Measurements from ENCODE around the gene PLD2.
A peak's percentile ranks its signal among the peaks of the same experiment; 100 is the strongest.
"Not testable (repeated sequence)": the region's sequence is repeated elsewhere in the genome, so short reads cannot be mapped to it uniquely, and the experiment has no call there.

PLD2 gene

DNA sequence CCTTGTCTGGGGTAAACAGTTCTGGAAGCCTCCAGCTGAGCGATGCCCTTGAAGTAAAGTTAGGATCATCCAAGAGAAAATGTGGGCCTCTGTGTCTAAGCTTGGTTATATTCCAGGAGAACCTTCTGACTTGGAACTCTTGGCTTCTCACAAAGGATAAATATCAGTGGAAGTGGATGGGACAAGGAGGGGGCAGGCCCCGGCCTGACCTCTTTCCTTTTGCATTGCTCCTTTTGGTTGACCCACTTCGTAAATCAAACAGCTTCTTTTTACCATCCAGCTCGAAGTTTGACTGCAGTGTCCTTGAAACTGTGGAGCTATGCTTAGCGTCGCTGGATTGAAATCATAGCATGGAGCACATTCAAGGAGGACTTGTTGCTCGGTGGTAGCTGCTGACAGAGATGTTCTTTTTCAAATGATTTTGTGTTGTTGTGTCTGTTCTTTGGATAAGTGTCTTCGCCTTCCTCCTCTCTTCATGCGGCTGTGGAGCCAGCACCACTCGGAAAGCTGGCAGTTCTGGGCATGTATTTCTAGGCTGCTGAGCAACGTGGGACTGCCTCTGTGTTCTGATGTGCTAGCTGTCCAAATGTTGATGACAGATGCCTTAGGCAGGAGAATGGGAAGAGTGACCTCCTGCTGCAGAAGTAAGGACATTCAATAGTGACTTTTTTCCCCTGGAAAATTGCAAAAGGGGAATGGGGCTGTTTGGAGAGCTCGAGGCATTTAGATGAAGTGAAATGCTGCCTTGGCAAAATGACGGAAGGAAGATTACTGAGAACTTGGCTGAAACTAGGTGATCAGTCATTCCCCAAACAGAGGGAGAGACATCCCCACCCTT is 30.7 kb downstream of the PLD2 start:
- no peak for DNase-seq

DNA sequence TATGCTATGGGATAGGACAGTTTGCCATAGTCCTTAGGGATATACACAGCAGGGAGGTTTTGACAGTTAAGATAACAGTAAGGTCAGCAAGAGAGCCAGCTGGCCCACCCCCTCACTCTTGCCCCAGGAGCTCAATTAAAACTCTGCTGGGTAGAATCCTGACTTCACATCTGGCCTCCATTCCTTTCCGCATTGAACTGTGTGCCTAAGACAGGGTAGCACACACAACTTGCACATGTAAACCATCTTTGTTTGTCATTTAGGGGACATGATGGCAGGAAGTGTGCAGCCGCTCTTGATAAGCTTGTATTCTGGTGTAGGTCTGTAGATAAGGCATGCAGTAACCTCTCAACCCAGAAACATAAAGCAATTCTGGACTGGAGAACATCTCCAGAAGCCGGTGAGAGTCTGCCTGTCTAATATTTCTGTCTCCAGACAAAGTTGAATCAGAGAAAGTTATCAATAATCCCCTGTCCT is 31.4 kb downstream of the PLD2 start:
- no peak for DNase-seq

DNA sequence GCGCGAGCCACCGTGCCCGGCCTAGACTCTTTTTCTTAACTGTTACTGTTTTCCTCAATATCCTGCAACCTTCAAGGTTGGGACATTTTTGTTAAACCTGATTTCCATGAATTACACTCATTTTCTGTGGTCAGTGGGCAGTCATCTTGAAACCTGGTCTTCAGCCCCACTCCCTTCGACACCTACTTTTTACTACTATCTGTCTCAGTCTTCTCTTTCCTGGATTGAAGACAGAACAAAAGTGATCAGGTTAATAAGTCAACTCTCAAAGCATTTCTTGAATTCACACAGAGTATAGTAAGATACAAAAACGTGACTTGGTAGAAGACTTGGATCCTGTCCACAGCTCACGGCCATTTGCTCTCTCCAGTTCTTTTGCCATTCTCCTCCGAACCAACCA is 32.3 kb downstream of the PLD2 start:
- no peak for DNase-seq

DNA sequence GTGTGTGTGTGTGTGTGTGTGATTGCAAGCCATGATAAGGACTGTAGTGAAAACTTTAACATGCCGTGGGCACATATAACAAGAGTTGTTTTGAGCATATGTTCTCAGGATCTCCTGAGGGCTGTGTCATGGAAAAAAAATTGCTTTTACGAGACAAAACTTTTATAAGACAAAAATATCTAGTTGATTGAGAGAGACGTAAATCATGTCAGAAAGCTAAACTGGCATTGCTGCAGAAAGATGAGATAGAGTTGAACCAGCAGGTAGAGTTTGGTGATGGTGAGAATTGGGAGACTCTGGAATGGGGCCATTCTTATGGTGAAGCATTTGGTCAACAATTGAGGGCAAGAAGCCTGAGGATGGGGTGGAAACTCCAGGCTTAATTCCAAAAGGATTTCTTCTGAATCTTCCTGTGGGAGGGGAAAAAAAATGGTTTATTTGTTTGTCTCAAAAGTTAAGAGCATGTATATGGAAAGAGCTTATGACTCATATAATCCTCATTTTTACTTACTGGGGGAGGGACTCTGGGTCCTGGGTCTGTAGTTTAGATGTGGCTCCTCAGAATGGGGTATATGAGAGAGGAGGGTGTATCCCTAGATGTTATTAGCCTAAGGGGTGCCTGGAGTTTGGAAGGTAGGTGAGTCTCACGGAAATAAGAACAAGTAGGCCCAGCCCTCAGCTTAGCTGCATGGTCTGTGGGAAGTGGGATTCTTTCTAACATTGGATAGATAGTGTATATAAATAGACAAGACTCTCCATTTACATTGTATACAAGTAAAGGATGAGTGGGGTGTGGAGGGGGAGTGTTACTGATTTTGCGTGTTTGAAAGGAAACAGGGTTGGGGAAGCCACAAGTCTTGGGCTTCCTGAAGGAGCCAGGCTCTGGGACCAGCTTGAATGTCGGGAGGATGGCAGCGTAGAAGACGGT is 33.3 kb downstream of the PLD2 start:
- no peak for DNase-seq

DNA sequence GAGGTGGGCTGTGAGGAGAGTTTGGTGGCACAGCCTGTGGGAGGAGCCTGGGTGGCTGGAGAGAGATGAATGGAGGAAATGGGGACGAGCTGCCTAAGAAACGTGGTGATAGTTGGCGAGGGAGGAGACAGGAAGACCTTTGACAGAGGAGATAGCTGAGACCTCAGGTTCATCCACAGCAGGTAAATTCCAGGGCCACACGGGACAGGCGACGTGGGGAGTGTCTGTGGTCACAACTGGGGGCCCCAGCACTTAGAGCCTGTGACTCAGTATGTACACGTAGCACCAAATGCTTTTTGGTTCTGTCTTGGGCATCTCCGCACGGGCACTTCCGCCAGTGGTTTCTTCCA is 33.9 kb downstream of the PLD2 start:
- no peak for DNase-seq

DNA sequence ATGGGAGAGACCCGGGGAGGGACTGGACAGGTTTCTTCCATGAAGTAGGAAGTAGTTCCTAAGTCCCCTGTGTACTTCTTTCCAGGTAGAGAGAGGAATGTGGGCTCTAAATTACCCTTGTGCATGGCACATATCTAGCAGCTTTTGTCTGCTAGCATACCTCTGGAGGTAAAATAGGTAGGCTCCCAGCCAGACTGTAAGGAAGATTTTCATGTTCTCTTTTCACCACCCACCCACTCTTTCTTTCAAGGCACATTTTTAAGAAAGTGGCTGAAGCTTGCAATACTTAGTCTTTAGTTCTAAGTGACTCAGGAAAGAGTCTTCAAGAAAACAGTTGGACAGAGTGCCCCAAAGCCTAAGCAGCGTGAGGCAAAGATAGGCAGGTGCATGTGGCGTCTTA is 35.4 kb downstream of the PLD2 start:
- no peak for DNase-seq

DNA sequence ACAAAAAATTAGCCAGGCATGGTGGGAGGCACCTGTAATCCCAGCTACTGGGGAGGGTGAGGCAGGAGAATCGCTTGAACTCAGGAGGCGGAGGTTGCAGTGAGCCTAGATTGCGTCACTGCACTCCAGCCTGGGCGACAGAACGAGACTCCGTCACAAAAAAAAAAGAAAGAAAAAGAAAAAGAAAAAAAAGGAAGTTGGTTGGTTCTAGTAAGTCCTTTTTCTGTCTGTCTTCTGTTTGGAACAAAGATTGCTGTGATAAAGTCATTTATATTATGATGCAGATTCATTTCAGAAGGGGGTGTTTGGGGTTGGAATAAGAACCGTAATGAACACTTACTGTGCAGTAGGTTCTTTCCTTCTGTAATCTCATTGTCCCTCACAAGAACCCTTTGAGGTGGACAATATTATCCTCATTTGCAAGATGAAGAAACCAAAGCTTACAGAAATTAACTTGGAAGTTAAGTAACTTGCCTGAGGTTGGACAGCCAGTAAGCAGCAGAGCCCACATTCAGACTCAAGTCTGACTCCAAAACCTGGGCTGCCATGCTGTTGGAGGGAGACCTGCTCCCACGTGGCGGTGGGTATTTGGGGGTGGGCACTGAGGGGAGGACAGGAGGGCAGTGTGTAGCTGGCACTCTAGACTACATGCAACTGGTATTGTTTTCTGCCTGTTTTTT is 36.5 kb downstream of the PLD2 start:
- no peak for DNase-seq

DNA sequence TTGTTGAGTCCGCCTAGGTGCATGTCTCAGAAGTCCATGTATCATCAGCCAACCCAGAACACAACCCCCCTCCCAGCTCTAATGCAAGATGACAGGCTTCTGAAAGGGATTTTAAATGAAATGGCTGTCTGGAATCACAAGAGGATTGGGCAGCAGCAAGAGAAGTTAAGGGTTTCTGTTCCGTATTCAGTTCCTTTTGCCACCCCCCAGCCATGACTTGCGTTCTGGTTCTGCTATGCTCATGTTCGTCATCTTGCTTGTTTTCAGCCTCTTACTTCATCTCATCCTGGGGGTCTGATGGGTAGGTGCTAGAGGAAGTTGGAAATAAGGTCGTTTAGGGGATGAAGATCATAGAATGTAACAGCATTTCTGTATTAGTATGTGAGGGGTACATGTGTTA is 38.2 kb downstream of the PLD2 start:
- DNase-seq = no peak

DNA sequence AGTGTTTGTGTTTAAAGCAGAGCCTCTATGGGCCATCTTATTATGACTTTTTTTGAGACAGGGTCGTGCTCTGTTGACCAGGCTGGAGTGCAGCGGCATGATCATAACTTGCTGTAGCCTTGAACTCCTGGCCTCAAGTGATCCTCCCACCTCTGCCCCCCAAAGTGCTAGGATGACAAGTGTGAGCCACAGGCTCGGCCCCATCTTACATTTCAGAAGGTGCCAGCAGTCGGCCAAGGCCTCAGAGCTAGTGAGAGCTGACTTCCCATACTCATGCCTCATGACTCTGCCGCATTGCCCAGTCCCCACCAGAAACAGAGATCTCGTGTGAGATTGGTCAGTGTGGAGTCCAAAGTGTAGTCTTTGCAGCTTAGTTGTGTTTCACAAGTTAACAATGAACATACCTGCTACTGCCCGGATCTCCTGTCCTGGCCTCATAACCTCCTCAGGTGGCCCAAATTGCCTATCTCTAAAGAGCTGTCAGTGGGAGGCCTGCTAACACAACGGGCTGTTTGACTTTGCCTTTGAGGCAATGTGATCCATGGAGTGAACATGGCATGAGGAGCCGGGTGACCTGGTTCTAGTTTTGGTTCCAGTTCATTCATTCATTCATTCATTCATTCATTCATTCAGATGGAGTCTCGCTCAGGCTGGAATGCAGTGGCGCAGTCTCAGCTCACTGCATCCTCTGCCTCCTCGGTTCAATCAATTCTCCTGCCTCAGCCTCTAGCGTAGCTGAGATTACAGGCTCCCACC is 39.9 kb downstream of the PLD2 start:
- DNase-seq = no peak

DNA sequence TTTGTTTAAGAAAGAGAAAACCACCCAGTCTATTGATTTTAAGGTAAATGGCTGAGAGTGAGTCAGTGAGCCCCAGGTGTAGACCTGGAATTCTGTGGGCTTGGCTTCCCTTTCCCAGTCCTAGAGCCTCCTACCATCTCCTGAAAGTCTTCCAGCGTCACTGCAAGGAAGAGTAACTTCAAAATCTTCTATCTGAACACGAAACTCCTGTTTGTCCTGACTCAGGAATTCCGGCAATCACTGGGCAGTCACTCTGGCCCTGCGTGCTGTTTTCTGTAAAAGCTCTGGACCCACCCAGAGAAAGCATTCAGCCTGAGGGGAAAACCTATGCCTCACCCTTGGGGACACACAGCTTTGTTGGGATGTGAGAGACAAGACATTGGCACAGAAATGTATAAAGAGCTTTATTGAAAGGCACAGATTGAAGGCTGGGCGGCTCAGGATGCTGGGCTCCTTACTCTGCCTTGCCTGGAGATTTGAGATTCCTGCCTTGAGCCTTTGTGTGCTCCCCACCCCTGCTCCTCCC is 42.1 kb downstream of the PLD2 start:
- no peak for DNase-seq

DNA sequence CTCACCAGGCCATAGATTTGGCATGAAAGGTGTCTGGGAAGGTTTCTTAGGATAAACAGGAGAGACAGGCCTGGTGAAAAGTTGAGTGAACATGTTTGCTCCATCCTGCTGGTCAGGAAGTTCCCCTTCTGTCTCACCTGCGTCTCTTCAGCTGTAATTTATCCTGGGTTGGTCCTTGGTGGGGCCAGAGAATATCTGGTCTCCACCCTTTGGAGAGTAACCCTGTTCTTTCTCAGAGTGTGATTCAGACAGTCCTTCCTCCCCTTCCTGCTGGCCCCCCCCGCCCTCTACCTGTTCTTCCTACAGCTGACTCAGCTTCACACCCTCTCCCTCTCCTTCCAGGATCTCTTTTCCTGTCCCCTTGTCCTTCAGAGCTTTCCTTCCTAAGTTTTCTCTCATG is 43.3 kb downstream of the PLD2 start:
- DNase-seq = no peak

DNA sequence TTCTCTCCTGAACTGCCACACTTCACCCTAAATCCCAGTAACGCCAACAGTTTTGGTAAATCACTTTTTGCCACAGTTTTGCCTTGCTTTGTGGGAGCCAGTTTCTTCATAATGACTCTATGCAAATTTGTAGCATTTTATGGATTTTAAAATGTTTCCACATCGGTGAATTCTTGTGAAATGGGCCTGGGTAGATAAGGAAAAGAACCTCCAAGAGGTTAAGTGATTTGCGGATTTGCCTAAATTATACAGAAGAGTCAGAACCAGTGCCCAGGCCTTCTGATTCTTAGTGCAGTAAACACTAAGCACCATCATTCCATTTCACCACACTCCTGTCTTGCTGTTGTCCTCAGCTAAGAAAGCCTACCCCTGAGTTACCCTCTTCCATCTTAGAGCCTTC is 44.1 kb downstream of the PLD2 start:
- no peak for DNase-seq

DNA sequence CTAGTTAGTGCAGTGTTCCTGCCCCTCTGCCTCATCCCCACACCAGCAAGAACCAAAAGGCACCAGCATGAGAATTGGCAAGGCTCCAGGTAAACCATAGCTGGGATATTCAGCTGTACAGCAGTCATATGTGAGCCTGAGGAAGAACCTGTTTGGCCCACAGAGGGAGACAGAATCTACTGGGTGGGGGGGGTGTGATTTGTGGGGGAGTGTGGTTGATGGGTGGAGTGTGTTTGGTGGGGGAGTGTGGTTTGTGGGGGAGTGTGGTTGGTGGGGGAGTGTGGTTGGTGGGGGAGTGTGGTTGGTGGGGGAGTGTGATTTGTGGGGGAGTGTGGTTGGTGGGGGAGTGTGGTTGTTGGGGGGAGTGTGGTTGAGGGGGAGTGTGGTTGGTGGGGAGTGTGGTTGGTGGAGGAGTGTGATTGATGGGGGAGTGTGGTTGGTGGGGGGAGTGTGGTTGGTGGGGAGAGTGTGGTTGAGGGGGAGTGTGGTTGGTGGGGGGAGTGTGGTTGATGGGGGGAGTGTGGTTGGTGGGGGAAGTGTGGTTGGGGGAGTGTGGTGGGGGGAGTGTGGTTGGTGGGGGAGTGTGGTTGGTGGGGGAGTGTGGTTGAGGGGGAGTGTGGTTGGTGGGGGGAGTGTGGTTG is 45.7 kb downstream of the PLD2 start:
- no peak for DNase-seq

DNA sequence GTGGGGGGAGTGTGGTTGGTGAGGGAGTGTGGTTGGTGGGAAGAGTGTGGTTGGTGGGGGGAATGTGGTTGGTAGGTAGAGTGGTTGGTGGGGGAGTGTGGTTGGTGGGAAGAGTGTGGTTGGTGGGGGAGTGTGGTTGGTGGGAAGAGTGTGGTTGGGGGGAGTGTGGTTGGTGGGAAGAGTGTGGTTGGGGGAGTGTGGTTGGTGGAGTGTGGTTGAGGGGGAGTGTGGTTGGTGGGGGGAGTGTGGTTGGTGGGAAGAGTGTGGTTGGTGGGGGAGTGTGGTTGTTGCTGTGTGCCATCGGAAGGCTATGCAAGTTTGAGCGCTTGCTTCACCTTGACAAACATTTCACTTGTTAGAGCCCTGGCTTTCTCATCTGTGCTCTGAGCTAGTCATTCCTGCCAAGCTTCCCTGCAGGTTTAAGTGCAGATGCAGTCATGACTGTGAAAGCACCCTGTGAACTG is 46.3 kb downstream of the PLD2 start:
- DNase-seq = no peak

DNA sequence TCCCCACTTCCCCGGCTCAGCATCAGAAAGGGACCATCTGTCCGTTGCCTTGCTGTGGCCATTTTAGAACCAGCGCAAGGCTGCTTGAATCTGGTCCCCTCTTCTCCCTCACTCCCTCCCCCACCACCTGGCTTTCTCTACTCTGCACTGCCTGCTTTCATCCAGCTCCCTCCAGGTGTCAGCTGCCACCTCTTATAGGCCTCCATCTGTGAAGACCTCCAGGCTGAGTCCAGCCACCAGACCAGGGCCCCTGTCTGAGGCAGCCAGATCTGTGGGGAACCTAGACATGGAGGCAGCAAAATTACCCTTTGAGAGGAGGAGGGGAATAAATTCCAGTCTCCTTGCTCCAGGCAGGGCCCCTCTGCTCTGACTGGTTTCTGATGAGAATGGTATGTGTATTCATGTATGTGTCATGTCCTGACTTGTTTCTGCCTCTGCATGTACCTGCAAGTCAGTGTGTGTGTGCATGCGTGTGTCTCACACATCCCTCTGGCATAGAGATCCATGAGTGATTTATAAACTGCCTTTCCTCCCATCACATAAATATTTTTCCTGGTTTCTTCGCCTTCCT is 47.2 kb downstream of the PLD2 start:
- no peak for DNase-seq

DNA sequence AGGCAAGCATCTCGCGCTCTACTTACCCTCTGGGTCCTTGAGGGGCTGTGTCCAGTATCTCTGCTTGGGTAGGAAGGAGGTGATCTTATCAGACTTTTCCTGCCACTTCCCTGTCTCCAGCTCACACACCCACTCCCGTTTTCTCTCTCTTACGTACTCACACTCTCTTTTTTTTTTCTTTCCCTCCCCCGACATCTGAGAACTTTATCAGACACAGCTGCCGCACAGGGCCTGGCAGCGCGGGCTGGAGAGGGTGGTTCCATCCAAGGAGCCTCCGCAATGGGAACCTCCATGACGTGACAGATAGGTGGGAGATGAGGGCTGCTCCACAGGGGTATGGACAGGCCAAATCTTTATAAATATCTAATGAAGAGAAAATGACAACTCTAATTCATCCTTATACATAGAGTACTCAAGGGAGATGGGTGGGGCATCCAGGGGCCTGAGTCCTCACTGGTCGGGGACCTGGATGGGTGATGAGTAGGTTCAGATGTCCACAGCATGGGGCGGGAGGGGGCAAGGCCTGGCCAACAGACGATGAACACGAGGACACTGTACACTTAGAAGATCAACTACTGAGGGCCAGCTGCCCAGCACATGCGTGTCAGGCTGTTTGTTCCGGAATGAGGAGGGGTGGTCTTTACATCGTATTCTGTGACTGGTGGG is 49.5 kb downstream of the PLD2 start:
- DNase-seq = no peak

DNA sequence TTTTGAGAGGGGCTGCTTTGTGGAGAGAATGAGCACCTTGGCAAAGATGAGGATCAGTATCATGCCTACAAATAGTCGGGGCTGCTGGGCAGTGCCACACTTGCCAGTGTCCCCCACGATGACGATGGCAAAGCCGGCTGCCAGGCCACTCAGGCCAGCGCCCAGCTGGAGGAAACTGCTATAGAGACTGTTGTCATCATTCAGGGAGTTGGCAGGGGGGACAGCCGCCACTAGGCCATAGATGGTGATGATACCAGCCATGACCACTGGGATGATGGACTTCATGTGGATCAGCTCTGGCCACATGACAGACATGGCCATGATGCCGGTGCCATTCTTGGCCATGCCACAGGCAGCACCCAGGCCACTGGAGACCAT is 50.0 kb downstream of the PLD2 start:
- DNase-seq = no peak

DNA sequence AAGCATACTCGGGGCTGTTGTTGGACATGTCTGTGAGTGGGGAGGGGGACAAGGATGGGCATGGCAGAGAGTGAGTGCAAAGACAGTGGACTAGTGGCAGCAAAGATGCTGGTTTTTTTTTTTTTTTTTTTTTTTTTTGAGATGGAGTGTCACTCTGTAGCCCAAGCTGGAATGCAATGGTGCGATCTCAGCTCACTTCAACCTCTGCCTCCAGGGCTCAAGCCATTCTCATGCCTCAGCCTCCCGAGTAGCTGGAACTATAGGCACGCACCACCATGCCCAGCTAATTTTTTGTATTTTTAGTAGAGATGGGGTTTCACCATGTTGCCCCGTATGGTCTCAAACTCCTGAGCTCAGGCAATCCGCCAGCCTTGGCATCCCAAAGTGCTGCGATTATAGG is 50.4 kb downstream of the PLD2 start:
- not testable (repeated sequence) for DNase-seq

DNA sequence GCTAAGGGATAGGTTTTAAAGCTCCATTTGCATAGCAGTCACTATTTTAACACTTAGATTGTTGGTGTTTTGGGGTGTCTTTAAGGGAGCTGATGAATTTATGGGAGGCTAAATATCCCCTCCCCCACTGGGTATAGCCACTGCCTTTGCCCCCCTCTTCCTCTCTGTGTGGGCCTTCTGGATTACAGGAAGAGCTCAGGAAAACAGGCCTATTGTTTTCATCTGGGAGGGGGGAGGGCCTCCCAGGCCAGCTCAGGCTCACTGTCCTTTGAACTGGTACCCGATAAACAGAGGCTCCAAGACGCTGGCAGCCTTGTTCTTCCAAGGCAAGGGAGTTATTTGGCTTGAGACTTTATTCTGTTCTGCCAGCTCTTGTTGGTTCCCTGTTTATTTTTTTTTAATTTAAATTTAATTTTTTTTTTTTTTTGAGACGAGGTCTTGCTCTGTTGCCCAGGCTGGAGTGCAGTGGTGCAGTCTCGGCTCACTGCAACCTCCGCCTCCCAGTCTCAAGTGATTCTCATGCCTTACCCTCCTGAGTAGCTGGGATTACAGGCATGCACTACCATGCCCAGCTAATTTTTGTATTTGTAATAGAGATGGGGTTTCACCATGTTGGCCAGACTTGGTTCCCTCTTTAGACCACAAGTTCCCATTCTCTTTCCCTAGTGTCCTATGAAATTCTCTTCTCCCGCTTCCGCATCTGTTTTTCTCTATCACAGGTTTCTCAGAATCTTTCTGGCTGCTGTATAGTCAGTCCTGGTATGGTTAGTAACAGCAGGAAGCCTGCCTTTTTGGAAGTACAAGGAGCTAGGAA is 51.3 kb downstream of the PLD2 start:
- DNase-seq = no peak

DNA sequence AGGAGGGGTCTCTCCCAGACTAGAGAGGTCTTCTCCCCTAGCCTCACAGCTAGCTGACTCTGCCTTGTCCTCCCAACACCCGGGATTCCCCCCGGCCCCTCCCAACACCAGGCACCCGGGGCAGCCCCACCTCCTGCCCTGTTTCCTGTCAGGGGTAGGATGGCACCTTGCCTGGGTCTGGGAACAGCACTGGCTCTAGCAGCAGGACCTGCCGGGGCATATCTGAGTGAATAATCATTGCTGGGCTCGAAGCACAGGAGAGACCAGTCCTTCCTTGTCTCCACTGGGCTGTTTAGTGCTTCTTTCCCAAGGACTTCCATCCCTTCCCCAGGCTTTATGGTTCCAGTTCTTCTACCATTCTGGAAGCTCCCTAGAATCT is 51.9 kb downstream of the PLD2 start:
- peak; percentile 33 for DNase-seq
